ENCODE results near the gene P2RY8. TPM values are rescaled to one million over a fixed set of nuclear protein-coding genes. Genes with fewer than 3 reads are reported as not detected.

The P2RY8 gene
- total RNA-seq, 4 donors from 2014 or later: 0.55 to 6.0 (median 3.0) TPM; not detected in 1

DNA sequence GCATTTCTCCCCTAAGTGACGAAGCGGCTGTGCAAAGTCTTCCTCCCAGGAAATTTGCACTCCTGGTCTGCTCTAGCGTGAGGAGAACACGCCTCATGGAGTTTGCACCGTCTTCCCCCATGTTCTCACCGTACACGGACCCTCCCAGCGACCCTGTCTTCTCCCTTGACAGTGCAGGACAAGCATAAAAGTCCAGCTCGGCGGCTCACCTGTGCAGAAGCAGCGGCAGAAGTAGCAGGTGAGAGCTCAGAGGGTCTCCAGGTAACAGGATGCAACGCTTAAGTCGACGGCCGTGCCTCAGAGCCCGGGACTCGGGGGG lies 314 bp downstream of the P2RY8 start:
- Histone ChIP-seq H3K4me1 (no peaks in the 10 kb centered on the region), H3K36me3 (no peaks in the 10 kb centered on the region), H3K9me3 (no peaks in the 10 kb centered on the region), H3K4me3 (peak overlapping the region in 3 of 4 donors; percentile 20 to 47 (median 28)), H3K27me3 (no peaks in the 10 kb centered on the region), H3K27ac (peak overlapping the region; percentile 75 to 81 (median 78))
- in situ Hi-C loops (cut with MboI; ENCODE audit: low pct_ligation_motif_present in 1 of 4, low pct_unique_long_range_greater_than_20kb in 1 of 4, low sequenced_read_pairs in 3 of 4): no loop called here
- TF ChIP-seq POLR2AphosphoS5 (IDR thresholded peaks at IDR 0.05): no peak
- TF ChIP-seq CTCF (IDR thresholded peaks at IDR 0.05): no peak
- TF ChIP-seq EP300 (IDR thresholded peaks at IDR 0.05; ENCODE audit: low read depth): no peak
- TF ChIP-seq POLR2A (IDR thresholded peaks at IDR 0.05): no peak
- no peak for DNase-seq
- intact Hi-C loops (cut with DNase I; ENCODE audit: low total_unique reads): no loop called here
- 60 to 65% methylated on average over 2 to 17 of the region's 17 CpGs for WGBS, 2 donors (ENCODE audit: low coverage in 1 of 2)

DNA sequence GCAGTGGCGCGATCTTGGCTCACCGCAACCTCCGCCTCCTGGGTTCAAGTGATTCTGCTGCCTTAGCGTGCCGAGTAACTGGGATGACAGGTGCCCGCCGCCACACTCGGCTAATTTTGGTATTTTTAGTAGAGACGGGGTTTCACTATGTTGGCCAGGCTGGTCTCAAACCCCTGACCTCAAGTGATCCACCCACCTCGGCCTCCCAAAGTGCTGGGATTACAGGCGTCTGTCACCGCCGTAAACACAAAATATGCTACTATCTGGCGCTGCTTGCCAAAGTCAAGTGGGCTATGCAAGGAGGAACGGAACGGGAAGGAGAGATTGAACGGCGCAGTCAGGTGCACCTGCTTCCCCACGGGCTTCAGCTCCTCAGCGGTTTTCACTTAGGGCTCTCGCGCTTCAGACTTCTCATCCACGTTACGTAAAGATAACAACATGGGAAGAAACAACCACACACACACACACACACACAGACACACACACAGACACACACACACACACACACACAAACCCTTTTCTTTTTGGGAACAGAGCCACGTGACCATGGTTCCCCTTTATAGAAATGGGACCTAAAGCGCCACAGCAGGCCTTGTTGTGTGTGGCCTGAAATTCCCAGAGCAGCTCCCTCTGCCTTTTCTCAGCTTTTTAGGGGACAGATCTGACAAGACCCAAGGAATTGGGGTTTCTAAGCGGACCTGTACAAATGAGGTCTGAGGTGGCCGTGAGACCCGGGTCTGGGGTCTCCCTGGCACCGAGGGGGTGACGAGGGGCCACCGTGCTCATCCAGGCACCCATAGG lies 1.5 kb downstream of the P2RY8 start:
- Histone ChIP-seq H3K27me3 (no peaks in the 10 kb centered on the region), H3K9me3 (no peaks in the 10 kb centered on the region), H3K36me3 (no peaks in the 10 kb centered on the region), H3K4me3 (peak overlapping the region in 3 of 4 donors; percentile 11 to 47 (median 28)), H3K4me1 (no peaks in the 10 kb centered on the region), H3K27ac (peak overlapping the region; percentile 75 to 81 (median 78))
- 60 to 62% methylated on average over 6 to 33 of the region's 33 CpGs for WGBS, 2 donors (ENCODE audit: low coverage in 1 of 2)
- in situ Hi-C loops (cut with MboI; ENCODE audit: low pct_ligation_motif_present in 1 of 4, low pct_unique_long_range_greater_than_20kb in 1 of 4, low sequenced_read_pairs in 3 of 4) (no loop called here), intact Hi-C loops (cut with DNase I; ENCODE audit: low total_unique reads) (no loop called here)
- DNase-seq: peak; percentile 39
- no peak for TF ChIP-seq EP300 (IDR thresholded peaks at IDR 0.05; ENCODE audit: low read depth)
- TF ChIP-seq CTCF (IDR thresholded peaks at IDR 0.05): no peak
- TF ChIP-seq POLR2AphosphoS5 (IDR thresholded peaks at IDR 0.05): no peak
- no peak for TF ChIP-seq POLR2A (IDR thresholded peaks at IDR 0.05)

DNA sequence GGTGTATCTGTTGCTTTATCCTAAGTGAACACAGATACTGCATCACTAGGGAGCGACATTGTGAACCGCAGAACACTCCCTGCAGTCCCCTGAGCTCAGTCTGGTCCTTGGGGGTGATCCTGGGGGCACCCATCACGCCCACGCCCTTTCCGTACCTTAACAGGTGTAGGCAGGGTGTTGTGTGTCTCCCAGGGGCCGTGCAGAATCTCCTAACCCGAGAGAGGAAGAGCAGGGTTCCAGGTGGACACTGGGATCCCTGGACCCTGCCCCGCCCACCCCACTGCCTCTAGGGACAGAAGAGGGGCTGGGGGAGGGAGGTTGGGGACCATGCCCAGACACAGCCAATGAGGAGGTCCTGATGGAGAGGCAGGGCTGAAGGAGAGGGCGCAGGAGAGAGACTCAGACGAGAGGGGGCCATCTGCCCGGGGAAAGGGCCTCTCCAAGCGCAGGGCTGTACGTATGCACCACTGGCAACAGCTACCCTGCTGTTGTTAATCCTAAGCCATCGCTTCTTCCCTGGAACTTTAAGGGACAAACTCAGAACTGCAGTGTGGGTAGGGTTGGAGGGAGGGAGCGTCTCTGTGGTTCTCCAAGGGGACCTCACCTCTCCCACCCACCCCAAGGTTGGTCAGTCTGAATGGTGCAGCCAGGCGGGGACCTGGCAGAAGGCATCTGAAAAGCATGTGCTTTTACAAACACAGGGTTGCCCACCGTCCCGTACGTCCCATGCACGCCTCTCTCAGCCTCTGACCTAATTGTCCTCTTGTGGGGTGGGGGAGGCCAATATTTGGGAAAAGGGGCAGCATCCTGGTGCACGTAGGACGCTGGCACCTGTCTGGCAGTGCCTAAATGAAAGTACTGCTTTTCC lies 2.5 kb downstream of the P2RY8 start:
- DNase-seq: no peak
- TF ChIP-seq EP300 (IDR thresholded peaks at IDR 0.05; ENCODE audit: low read depth) (no peak), POLR2AphosphoS5 (IDR thresholded peaks at IDR 0.05) (no peak), CTCF (IDR thresholded peaks at IDR 0.05) (no peak)
- Histone ChIP-seq H3K27me3 (no peaks in the 10 kb centered on the region), H3K27ac (peak overlapping the region in 3 of 4 donors; percentile 39 to 81 (median 80)), H3K4me1 (no peaks in the 10 kb centered on the region), H3K36me3 (no peaks in the 10 kb centered on the region), H3K9me3 (no peaks in the 10 kb centered on the region), H3K4me3 (peak overlapping the region in 1 of 4 donors; percentile 47)
- intact Hi-C loops (cut with DNase I; ENCODE audit: low total_unique reads): no loop called here
- WGBS, 2 donors (ENCODE audit: low coverage in 1 of 2): 49 to 62% methylated on average over 4 to 22 of the region's 22 CpGs
- in situ Hi-C loops (cut with MboI; ENCODE audit: low pct_ligation_motif_present in 1 of 4, low pct_unique_long_range_greater_than_20kb in 1 of 4, low sequenced_read_pairs in 3 of 4): no loop called here

DNA sequence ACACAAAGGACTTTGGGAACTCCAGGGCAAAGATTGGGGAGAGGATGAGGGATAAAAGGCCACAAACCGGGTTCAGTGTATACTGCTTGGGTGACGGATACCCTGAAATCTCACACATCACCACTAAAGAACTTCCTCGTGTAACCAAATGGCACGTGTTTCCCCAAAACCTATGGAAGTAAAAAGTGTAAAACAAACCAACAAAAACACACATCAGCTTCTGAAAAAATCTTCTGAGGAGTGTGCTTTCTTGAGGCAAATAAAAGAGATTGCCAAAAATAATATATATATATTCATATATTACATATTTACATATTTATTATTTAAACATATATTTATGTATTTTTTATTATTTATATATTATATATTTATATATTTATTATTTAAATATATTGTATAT lies 3.9 kb downstream of the P2RY8 start:
- no peaks in the 10 kb centered on the region for H3K4me1 ChIP-seq
- WGBS, 2 donors (ENCODE audit: low coverage in 1 of 2): 41 to 55% methylated on average over 4 of the region's 4 CpGs
- no peaks in the 10 kb centered on the region for H3K9me3 ChIP-seq
- H3K36me3 ChIP-seq: no peaks in the 10 kb centered on the region
- no peaks in the 10 kb centered on the region for H3K27me3 ChIP-seq
- in situ Hi-C loops (cut with MboI; ENCODE audit: low pct_ligation_motif_present in 1 of 4, low pct_unique_long_range_greater_than_20kb in 1 of 4, low sequenced_read_pairs in 3 of 4): no loop called here
- DNase-seq: no peak
- no peak for TF ChIP-seq EP300 (IDR thresholded peaks at IDR 0.05; ENCODE audit: low read depth)
- no peak for TF ChIP-seq CTCF (IDR thresholded peaks at IDR 0.05)
- TF ChIP-seq POLR2AphosphoS5 (IDR thresholded peaks at IDR 0.05): no peak
- no peak for TF ChIP-seq POLR2A (IDR thresholded peaks at IDR 0.05)
- intact Hi-C loops (cut with DNase I; ENCODE audit: low total_unique reads): no loop called here
- H3K27ac ChIP-seq: no peak overlapping the region
- no peak overlapping the region for H3K4me3 ChIP-seq
